Ascending aorta (tissue), 2 donors: Measurements from ENCODE around the gene DISP2. TPM values are rescaled to one million over a fixed set of nuclear protein-coding genes. Genes with fewer than 3 reads are reported as not detected.

ENCODE experiments used
- DNase-seq, 2 donors: peaks; one replicate each; pipeline ENCODE4 v3.0.0-alpha.2; 2019; ENCODE audit warnings: low spot score in 2 of 2
- H3K27ac ChIP-seq, 2 donors: fragments of 200-600 bp; sonication (generic); one replicate each; pipeline ENCODE4 v1.5.1; 2016 to 2017; ENCODE audit warnings: mild to moderate bottlenecking in 1 of 2
- H3K27me3 ChIP-seq: fragments of 200-600 bp; sonication (generic); one replicate; pipeline ENCODE4 v1.5.1; 2017
- H3K36me3 ChIP-seq, 2 donors: fragments of 200-600 bp; sonication (generic); one replicate each; pipeline ENCODE4 v1.5.1; 2016
- H3K4me1 ChIP-seq, 2 donors: fragments of 200-600 bp; sonication (generic); one replicate each; pipeline ENCODE4 v1.5.1; 2016 to 2017; ENCODE audit warnings: mild to moderate bottlenecking in 1 of 2
- H3K4me3 ChIP-seq, 2 donors: fragments of 200-600 bp; sonication (generic); one replicate each; pipeline ENCODE4 v1.5.1; 2016 to 2017; ENCODE audit warnings: mild to moderate bottlenecking in 1 of 2
- H3K9me3 ChIP-seq, 2 donors: fragments of 200-600 bp; sonication (generic); one replicate each; pipeline ENCODE4 v1.5.1; 2016
- intact Hi-C: fragments of 100-400 bp; cut with DNase I; formaldehyde crosslinking; loops from one replicate; pipeline ENCODE4 v1.15.1; 2023
- total RNA-seq: library from RNA; depleted of rRNA; stranded (reverse); fragments of >200 nt; gene quantifications from one replicate; pipeline ENCODE4 v1.1.0, GENCODE V29; 2016
- TF ChIP-seq, protein P1 (sequence below), 3 experiments: fragments of 200-600 bp in 2 of 3; fragments of 450-650 bp in 1 of 3; sonication (generic) in 2 of 3; IDR thresholded peaks; one replicate each; pipeline ENCODE4 v1.5.1; 2016 to 2019; ENCODE audit warnings: antibody characterized with exemption in 3 of 3, mild to moderate bottlenecking in 1 of 3, moderate library complexity in 1 of 3

The DISP2 gene
- total RNA-seq, 1 donor from 2014 or later = 0.32 TPM

DNA sequence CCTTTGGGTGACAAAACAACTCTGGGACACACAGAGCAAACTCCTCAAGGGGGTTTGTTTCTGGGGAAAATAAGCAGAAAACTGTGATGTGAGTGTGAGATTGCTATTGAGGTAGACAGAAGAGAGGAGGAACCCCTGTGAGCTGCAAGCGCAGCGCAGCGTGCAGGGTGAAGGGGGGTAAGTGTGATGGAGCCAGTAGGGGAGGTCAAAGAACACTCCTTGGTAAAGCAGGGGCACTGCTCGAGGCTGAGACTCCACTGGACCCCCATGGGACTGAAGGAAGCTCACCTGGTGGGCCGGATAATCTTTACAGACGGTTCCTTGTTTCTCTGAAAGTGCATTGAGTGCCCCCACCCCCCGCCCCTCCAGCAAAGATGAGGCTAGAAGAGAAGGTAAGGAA is 27.0 kb upstream of the DISP2 start:
- TF ChIP-seq, protein P1, sequence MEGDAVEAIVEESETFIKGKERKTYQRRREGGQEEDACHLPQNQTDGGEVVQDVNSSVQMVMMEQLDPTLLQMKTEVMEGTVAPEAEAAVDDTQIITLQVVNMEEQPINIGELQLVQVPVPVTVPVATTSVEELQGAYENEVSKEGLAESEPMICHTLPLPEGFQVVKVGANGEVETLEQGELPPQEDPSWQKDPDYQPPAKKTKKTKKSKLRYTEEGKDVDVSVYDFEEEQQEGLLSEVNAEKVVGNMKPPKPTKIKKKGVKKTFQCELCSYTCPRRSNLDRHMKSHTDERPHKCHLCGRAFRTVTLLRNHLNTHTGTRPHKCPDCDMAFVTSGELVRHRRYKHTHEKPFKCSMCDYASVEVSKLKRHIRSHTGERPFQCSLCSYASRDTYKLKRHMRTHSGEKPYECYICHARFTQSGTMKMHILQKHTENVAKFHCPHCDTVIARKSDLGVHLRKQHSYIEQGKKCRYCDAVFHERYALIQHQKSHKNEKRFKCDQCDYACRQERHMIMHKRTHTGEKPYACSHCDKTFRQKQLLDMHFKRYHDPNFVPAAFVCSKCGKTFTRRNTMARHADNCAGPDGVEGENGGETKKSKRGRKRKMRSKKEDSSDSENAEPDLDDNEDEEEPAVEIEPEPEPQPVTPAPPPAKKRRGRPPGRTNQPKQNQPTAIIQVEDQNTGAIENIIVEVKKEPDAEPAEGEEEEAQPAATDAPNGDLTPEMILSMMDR (IDR thresholded peaks at IDR 0.05) = no peak
- Histone ChIP-seq H3K9me3 (no peaks in the 10 kb centered on the region), H3K27ac (peak overlapping the region; percentile 98 to 99), H3K4me3 (no peak overlapping the region), H3K36me3 (peaks cover 4 to 7% of the 10 kb centered on the region in 2 donors), H3K27me3 (no peaks in the 10 kb centered on the region), H3K4me1 (peaks cover 40 to 86% of the 10 kb centered on the region in 2 donors)
- no peak for DNase-seq
- intact Hi-C loops = no loop called here

DNA sequence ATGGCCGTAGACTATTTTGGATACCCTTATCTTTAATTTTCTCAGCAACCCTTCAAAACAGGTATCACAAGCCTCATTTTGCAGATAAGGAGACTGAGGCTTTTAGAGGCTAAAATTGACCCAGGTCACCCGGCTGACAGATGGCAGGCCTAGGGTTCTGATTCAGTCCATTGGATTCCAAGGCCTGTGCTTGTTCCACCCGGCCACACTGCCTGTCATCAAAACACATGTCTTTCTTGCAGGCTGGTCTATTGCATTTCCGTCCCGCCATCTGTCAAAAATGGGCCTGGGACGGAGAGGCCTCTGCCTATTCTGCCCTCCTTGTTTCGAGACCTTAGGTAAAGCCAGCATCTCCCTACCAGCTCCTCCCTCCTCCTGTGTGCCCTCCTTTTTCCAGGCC is 26.4 kb upstream of the DISP2 start:
- Histone ChIP-seq H3K9me3 (no peaks in the 10 kb centered on the region), H3K27me3 (no peaks in the 10 kb centered on the region), H3K27ac (peak overlapping the region; percentile 98 to 99), H3K4me1 (peaks cover 43 to 86% of the 10 kb centered on the region in 2 donors), H3K4me3 (no peak overlapping the region), H3K36me3 (peaks cover 4 to 7% of the 10 kb centered on the region in 2 donors)
- TF ChIP-seq, protein P1 (IDR thresholded peaks at IDR 0.05) = no peak
- intact Hi-C loops = no loop called here
- no peak for DNase-seq

DNA sequence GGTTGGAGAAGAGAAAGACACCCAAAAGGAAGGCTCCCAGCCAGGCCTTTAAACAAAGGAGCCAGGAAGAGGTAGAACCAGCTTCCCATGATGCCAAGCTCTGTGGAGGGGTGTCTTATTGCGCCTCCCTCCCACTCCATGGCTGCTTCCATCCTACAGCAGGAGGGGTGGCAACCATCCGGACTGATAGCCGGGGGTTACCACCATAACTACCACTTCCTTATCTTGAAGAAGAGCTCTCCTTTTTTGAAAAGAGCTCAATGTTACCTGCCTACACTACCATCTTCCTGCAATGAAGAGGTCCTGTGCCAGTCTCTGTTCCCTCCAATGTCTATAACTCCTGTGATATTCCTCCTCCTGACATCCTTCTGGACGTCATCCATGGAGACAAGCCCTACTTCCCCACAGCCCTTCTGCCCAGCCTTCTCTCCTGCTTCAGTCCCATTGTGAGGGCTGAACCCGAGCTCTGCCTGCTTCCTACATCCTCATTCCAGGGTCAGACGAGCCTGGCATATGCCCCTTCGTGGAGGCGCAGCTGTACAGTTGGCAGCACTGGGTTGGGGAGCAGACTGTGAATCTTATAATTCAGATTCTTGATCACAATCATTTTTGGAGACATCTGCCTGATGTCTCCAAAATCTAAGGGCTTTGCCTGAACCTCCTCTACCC is 25.8 kb upstream of the DISP2 start:
- intact Hi-C loops = no loop called here
- Histone ChIP-seq H3K4me1 (peaks cover 41 to 86% of the 10 kb centered on the region in 2 donors), H3K27me3 (no peaks in the 10 kb centered on the region), H3K4me3 (no peak overlapping the region), H3K27ac (peak overlapping the region; percentile 98 to 99), H3K9me3 (no peaks in the 10 kb centered on the region), H3K36me3 (peaks cover 4 to 7% of the 10 kb centered on the region in 2 donors)
- DNase-seq = no peak
- TF ChIP-seq, protein P1 (IDR thresholded peaks at IDR 0.05) = no peak

DNA sequence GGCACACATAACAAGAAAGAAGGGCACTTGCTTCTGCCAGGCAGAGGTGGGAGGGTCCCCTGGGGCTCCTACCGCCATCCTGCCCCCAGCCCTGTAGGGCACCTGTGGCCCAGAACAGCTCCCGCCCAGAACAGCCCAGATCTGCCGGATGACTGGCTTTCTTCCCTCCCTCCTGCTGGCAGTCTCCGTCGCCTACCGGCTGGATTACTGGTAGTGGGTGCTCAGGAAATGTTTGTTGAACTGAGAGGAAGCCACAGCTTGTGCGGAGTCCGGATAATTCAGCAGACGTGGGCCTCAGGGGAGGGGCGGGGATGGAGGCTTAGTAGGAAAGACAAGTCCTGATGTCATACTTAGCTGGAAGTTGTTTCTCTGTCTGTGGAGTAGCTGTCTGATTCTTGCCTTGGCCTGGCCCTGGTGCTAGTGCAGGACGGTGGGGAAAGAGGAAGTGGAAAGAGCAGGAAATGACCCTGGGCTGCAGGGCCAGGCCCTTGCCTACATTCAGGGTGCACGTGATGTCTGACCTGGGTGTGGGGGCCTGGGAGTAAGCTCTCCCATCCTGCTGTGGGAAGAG is 24.0 kb upstream of the DISP2 start:
- Histone ChIP-seq H3K27me3 (no peaks in the 10 kb centered on the region), H3K27ac (peak overlapping the region; percentile 98 to 99), H3K36me3 (peaks cover 4 to 7% of the 10 kb centered on the region in 2 donors), H3K4me3 (peak overlapping the region in 1 of 2 donors; percentile 4), H3K4me1 (peaks cover 44 to 89% of the 10 kb centered on the region in 2 donors), H3K9me3 (no peaks in the 10 kb centered on the region)
- TF ChIP-seq, protein P1 (IDR thresholded peaks at IDR 0.05) = peak in 1 of 3 experiments; percentile 3
- DNase-seq = peak; percentile 68 to 89
- intact Hi-C loops = no loop called here

DNA sequence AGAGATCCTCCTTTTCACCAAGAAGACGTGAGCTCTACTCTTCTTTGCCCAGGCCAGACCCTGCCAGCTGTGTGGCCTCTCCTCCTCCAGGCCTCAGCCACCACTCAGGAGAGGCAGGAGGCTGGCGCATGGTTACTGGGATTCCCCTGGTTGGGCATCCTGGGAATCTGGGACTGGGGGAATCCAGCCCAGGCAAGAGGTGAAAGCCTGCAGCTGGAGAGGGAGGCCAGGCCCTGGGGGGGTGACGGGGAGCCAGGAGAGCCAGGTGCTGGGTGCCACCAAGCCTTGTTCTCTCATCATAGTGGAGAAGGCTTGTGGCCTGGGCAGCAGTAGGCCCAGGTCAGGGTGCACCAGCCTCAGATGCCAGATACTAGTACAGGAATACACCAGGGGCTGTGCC is 23.5 kb upstream of the DISP2 start:
- H3K9me3 ChIP-seq = no peaks in the 10 kb centered on the region
- peak overlapping the region; percentile 98 to 99 for H3K27ac ChIP-seq
- intact Hi-C loops = no loop called here
- TF ChIP-seq, protein P1 (IDR thresholded peaks at IDR 0.05) = no peak
- no peaks in the 10 kb centered on the region for H3K27me3 ChIP-seq
- no peak overlapping the region for H3K4me3 ChIP-seq
- DNase-seq = no peak
- peaks cover 44 to 89% of the 10 kb centered on the region in 2 donors for H3K4me1 ChIP-seq
- H3K36me3 ChIP-seq = peaks cover 4 to 7% of the 10 kb centered on the region in 2 donors
